ENCODE results near the gene MED25. TPM values are rescaled to one million over a fixed set of nuclear protein-coding genes. Genes with fewer than 3 reads are reported as not detected.

Gene MED25
- total RNA-seq, 4 donors from 2014 or later = 16.9 to 27.7 (median 23.9) TPM

- intact Hi-C loops (cut with DNase I) = no loop called here
- Histone ChIP-seq H3K4me1 (no peaks in the 10 kb centered on the region), H3K9me3 (no peaks in the 10 kb centered on the region), H3K4me3 (no peak overlapping the region), H3K36me3 (peaks cover 16 to 56% (median 21%) of the 10 kb centered on the region in 3 donors), H3K27ac (no peak overlapping the region), H3K27me3 (no peaks in the 10 kb centered on the region)
- TF ChIP-seq CTCF (IDR thresholded peaks at IDR 0.05) = no peak
- no peak for TF ChIP-seq POLR2A (IDR thresholded peaks at IDR 0.05)
- DNase-seq = no peak
- WGBS, 2 donors = 86 to 91% methylated on average over 8 to 11 of the region's 11 CpGs
Observed at GRCh38 chr19:49840321-49840720, 22.2 kb downstream of the MED25 start.

GRCh38 chr19:49840736-49841249 lies 22.7 kb downstream of the MED25 start:
- intact Hi-C loops (cut with DNase I) = no loop called here
- DNase-seq = no peak

GRCh38 chr19:49843265-49843664 lies 25.2 kb downstream of the MED25 start:
- TF ChIP-seq POLR2A (IDR thresholded peaks at IDR 0.05) = no peak
- no peak for TF ChIP-seq CTCF (IDR thresholded peaks at IDR 0.05)
- 78 to 85% methylated on average over 3 of the region's 3 CpGs for WGBS, 2 donors
- Histone ChIP-seq H3K4me1 (peaks cover 0 to 4% (median 3%) of the 10 kb centered on the region in 3 donors), H3K9me3 (no peaks in the 10 kb centered on the region), H3K36me3 (peaks cover 4 to 27% (median 6%) of the 10 kb centered on the region in 3 donors), H3K4me3 (no peak overlapping the region), H3K27me3 (no peaks in the 10 kb centered on the region), H3K27ac (no peak overlapping the region)
- DNase-seq = no peak
- intact Hi-C loops (cut with DNase I) = no loop called here

More at GRCh38 chr19:49840736-49841249, 22.7 kb downstream of the MED25 start:
- Histone ChIP-seq H3K9me3 (no peaks in the 10 kb centered on the region), H3K36me3 (peaks cover 11 to 52% (median 16%) of the 10 kb centered on the region in 3 donors), H3K27me3 (no peaks in the 10 kb centered on the region), H3K27ac (no peak overlapping the region), H3K4me1 (no peaks in the 10 kb centered on the region), H3K4me3 (no peak overlapping the region)
- 92 to 94% methylated on average over 17 of the region's 17 CpGs for WGBS, 2 donors
- TF ChIP-seq CTCF (IDR thresholded peaks at IDR 0.05) = no peak
- TF ChIP-seq POLR2A (IDR thresholded peaks at IDR 0.05) = no peak

- DNase-seq = no peak
- Histone ChIP-seq H3K9me3 (no peaks in the 10 kb centered on the region), H3K4me3 (no peak overlapping the region), H3K4me1 (peaks cover 0 to 11% (median 10%) of the 10 kb centered on the region in 3 donors), H3K27ac (no peak overlapping the region), H3K36me3 (peaks cover 0 to 15% (median 0%) of the 10 kb centered on the region in 3 donors), H3K27me3 (no peaks in the 10 kb centered on the region)
- no peak for TF ChIP-seq POLR2A (IDR thresholded peaks at IDR 0.05)
- no peak for TF ChIP-seq CTCF (IDR thresholded peaks at IDR 0.05)
- WGBS, 2 donors = 75 to 85% methylated on average over 11 to 13 of the region's 18 CpGs
- intact Hi-C loops (cut with DNase I) = no loop called here
Observed at GRCh38 chr19:49844138-49845095, 26.3 kb downstream of the MED25 start.

GRCh38 chr19:49845414-49845813 lies 27.3 kb downstream of the MED25 start:
- Histone ChIP-seq H3K27ac (no peak overlapping the region), H3K27me3 (no peaks in the 10 kb centered on the region), H3K9me3 (no peaks in the 10 kb centered on the region), H3K4me3 (no peak overlapping the region), H3K36me3 (peaks cover 0 to 5% (median 0%) of the 10 kb centered on the region in 3 donors), H3K4me1 (peaks cover 0 to 20% (median 10%) of the 10 kb centered on the region in 3 donors)
- intact Hi-C loops (cut with DNase I) = no loop called here
- TF ChIP-seq POLR2A (IDR thresholded peaks at IDR 0.05) = no peak
- no peak for TF ChIP-seq CTCF (IDR thresholded peaks at IDR 0.05)
- DNase-seq = no peak
- WGBS, 2 donors = 38 to 51% methylated on average over 3 of the region's 3 CpGs
